H1 (cell line): Measurements from ENCODE around the gene P2RY1. TPM values are rescaled to one million over a fixed set of nuclear protein-coding genes. Genes with fewer than 3 reads are reported as not detected.

ENCODE experiments used
- CTCF ChIA-PET: fragments of 300-600 bp; sonication (Branson Sonifier 250); formaldehyde crosslinking; loops from one replicate; lab custom pipeline; 2021; ENCODE audit not compliant: partially characterized antibody; lab: Charles Lee
- POLR2A ChIA-PET: fragments of 300-600 bp; sonication (Branson Sonifier 250); formaldehyde crosslinking; loops from one replicate; lab custom pipeline; 2021; ENCODE audit warnings: inconsistent platforms; ENCODE audit not compliant: partially characterized antibody; lab: Charles Lee
- DNase-seq, 2 experiments: peaks; one replicate each; pipeline versions ENCODE4 v3.0.0 to v3.0.0-alpha.2; 2010 to 2022; ENCODE audit warnings: low spot score in 2 of 2, low read depth in 1 of 2, mixed read lengths in 1 of 2
- FAIRE-seq: peaks from 2 replicates; lab custom pipeline; 2011; peaks lifted over from hg19 to GRCh38; lab: Jason Lieb, UNC
- H2AFZ ChIP-seq: 2 replicates; pipeline ENCODE4 v1.8.1; 2012; ENCODE audit warnings: low read length, inconsistent platforms
- H2AK5ac ChIP-seq: 2 replicates; pipeline ENCODE4 v1.6.1; 2013; ENCODE audit warnings: low read depth, low read length
- H2BK120ac ChIP-seq: replicated peaks from 2 replicates; pipeline ENCODE3; 2013; ENCODE audit warnings: low read depth, low read length, inconsistent platforms
- H2BK12ac ChIP-seq: 2 replicates; pipeline ENCODE4 v1.6.1; 2013; ENCODE audit warnings: low read depth, low read length
- H2BK15ac ChIP-seq: 2 replicates; pipeline ENCODE4 v1.6.1; 2013; ENCODE audit warnings: low read length
- H2BK20ac ChIP-seq: 2 replicates; pipeline ENCODE4 v1.6.1; 2013; ENCODE audit warnings: low read length
- H2BK5ac ChIP-seq: 2 replicates; pipeline ENCODE4 v1.6.1; 2013; ENCODE audit warnings: low read depth, low read length
- H3K14ac ChIP-seq: 2 replicates; pipeline ENCODE4 v1.6.1; 2013; ENCODE audit warnings: inconsistent platforms; ENCODE audit not compliant: insufficient read length
- H3K18ac ChIP-seq: 2 replicates; pipeline ENCODE4 v1.6.1; 2013; ENCODE audit warnings: low read length; ENCODE audit errors: extremely low read depth
- H3K23ac ChIP-seq: 2 replicates; pipeline ENCODE4 v1.6.1; 2013; ENCODE audit warnings: inconsistent platforms; ENCODE audit not compliant: insufficient read length
- H3K23me2 ChIP-seq: 2 replicates; pipeline ENCODE4 v1.6.1; 2013; ENCODE audit warnings: low read depth, low read length
- H3K27ac ChIP-seq: 2 replicates; pipeline ENCODE4 v1.6.1; 2011; ENCODE audit warnings: low read depth, low read length, inconsistent platforms
- H3K27me3 ChIP-seq, 4 experiments: replicated peaks in 1 of 4; 1 replicate in 1 of 4; 2 replicates in 3 of 4; pipeline versions ENCODE4 v1.6.1 to v1.8.1; 2011 to 2013; ENCODE audit warnings: low read length in 3 of 4, mild to moderate bottlenecking in 3 of 4, inconsistent platforms in 2 of 4, mixed read lengths in 2 of 4, moderate library complexity in 1 of 4; ENCODE audit not compliant: control insufficient read depth in 3 of 4, insufficient read depth in 3 of 4; ENCODE audit errors: extremely low read depth in 1 of 4
- H3K36me3 ChIP-seq, 4 experiments: 2 replicates each; pipeline versions ENCODE4 v1.6.1 to v1.8.1; 2011 to 2013; ENCODE audit warnings: mild to moderate bottlenecking in 4 of 4, low read length in 3 of 4, moderate library complexity in 2 of 4, control low read depth in 1 of 4, inconsistent platforms in 1 of 4; ENCODE audit not compliant: insufficient read depth in 4 of 4, control insufficient read depth in 2 of 4
- H3K4ac ChIP-seq: replicated peaks from 2 replicates; pipeline ENCODE3; 2013; ENCODE audit warnings: low read length, low read depth, mixed read lengths, inconsistent platforms; ENCODE audit not compliant: insufficient read length
- H3K4me1 ChIP-seq, 4 experiments: replicated peaks in 1 of 4; 1 replicate in 1 of 4; 2 replicates in 3 of 4; pipeline versions ENCODE4 v1.6.1 to v1.8.1; 2011 to 2013; ENCODE audit warnings: low read length in 3 of 4, inconsistent platforms in 2 of 4, mixed read lengths in 1 of 4; ENCODE audit not compliant: insufficient read depth in 4 of 4, control insufficient read depth in 3 of 4
- H3K4me2 ChIP-seq, 2 experiments: 2 replicates each; pipeline versions ENCODE4 v1.6.1 to v1.8.1; 2011 to 2013; ENCODE audit warnings: low read depth in 2 of 2, low read length in 2 of 2, control low read depth in 1 of 2, inconsistent platforms in 1 of 2, mild to moderate bottlenecking in 1 of 2; ENCODE audit not compliant: insufficient read depth in 1 of 2
- H3K4me3 ChIP-seq, 4 experiments: fragments of 200-600, 300-600 bp in 1 of 4; sonication (generic), shearing (Covaris generic), sonication (Bioruptor Twin) in 1 of 4; 2 replicates each; pipeline versions ENCODE4 v1.5.1 to v1.8.1; 2011 to 2016; ENCODE audit warnings: low read length in 4 of 4, low read depth in 3 of 4, control low read depth in 2 of 4, inconsistent platforms in 2 of 4, mild to moderate bottlenecking in 2 of 4, mixed read lengths in 1 of 4, moderate library complexity in 1 of 4; ENCODE audit not compliant: insufficient read depth in 2 of 4; ENCODE audit errors: extremely low read depth in 1 of 4
- H3K56ac ChIP-seq: replicated peaks from 2 replicates; pipeline ENCODE3; 2013; ENCODE audit warnings: low read depth, mild to moderate bottlenecking, mixed read lengths, low read length, inconsistent platforms; ENCODE audit not compliant: insufficient read length
- H3K79me1 ChIP-seq: 2 replicates; pipeline ENCODE4 v1.6.1; 2013; ENCODE audit warnings: low read depth, low read length, control low read depth
- H3K79me2 ChIP-seq, 2 experiments: 2 replicates each; pipeline versions ENCODE4 v1.6.1 to v1.8.1; 2012 to 2013; ENCODE audit warnings: low read length in 2 of 2, mild to moderate bottlenecking in 2 of 2, inconsistent platforms in 1 of 2; ENCODE audit not compliant: insufficient read depth in 2 of 2, control insufficient read depth in 1 of 2
- H3K9ac ChIP-seq, 4 experiments: replicated peaks in 1 of 4; 1 replicate in 1 of 4; 2 replicates in 3 of 4; pipeline versions ENCODE4 v1.6.1 to v1.8.1; 2011 to 2013; ENCODE audit warnings: low read depth in 3 of 4, low read length in 3 of 4, control low read depth in 2 of 4, mild to moderate bottlenecking in 2 of 4, moderate library complexity in 2 of 4, inconsistent platforms in 1 of 4; ENCODE audit errors: extremely low read depth in 1 of 4
- H3K9me3 ChIP-seq, 2 experiments: 2 replicates each; pipeline versions ENCODE4 v1.6.1 to v1.8.1; 2012 to 2013; ENCODE audit warnings: mild to moderate bottlenecking in 2 of 2, moderate library complexity in 2 of 2, control low read depth in 1 of 2, inconsistent platforms in 1 of 2, low read depth in 1 of 2, low read length in 1 of 2, mixed read lengths in 1 of 2; ENCODE audit not compliant: insufficient read depth in 2 of 2
- H4K20me1 ChIP-seq, 2 experiments: replicated peaks in 1 of 2; 2 replicates each; pipeline versions ENCODE3 to v1.8.1; 2011 to 2013; ENCODE audit warnings: inconsistent platforms in 2 of 2, low read length in 2 of 2, mild to moderate bottlenecking in 1 of 2; ENCODE audit not compliant: insufficient read depth in 2 of 2, control insufficient read depth in 1 of 2
- H4K5ac ChIP-seq: 2 replicates; pipeline ENCODE4 v1.6.1; 2013; ENCODE audit warnings: low read length, low read depth, mixed read lengths, inconsistent platforms; ENCODE audit not compliant: insufficient read length
- H4K8ac ChIP-seq: 2 replicates; pipeline ENCODE4 v1.8.0; 2013; ENCODE audit warnings: mild to moderate bottlenecking, moderate library complexity, low read length, inconsistent platforms; ENCODE audit not compliant: insufficient read depth; ENCODE audit errors: extremely low read depth
- H4K91ac ChIP-seq: replicated peaks from 2 replicates; pipeline ENCODE3; 2013; ENCODE audit warnings: low read length, mixed read lengths, inconsistent platforms; ENCODE audit not compliant: insufficient read length
- CBX5 ChIP-seq: fragments of 300-800, 300-1000 bp; sonication (generic); IDR thresholded peaks from 2 replicates; pipeline ENCODE4 v1.7.1; 2016; ENCODE audit warnings: antibody characterized with exemption, low read length, low read depth
- CBX8 ChIP-seq: fragments of 300-800, 300-1000 bp; sonication (generic); IDR thresholded peaks from 2 replicates; pipeline ENCODE4 v1.7.1; 2016; ENCODE audit warnings: low read depth, low read length, borderline replicate concordance
- HDAC6 ChIP-seq: IDR thresholded peaks from one replicate; pipeline ENCODE4 v1.7.1; 2012; ENCODE audit warnings: low read depth, mild to moderate bottlenecking, inconsistent platforms, low read length, moderate library complexity
- NANOG ChIP-seq: IDR thresholded peaks from 2 replicates; pipeline ENCODE4 v1.6.1; 2011; ENCODE audit warnings: low read length, low read depth, mild to moderate bottlenecking, inconsistent platforms; ENCODE audit not compliant: insufficient read depth, poor library complexity, severe bottlenecking
- RNF2 ChIP-seq: fragments of 200-900, 300-1000 bp; sonication (generic); IDR thresholded peaks from 2 replicates; pipeline ENCODE4 v1.7.1; 2016; ENCODE audit warnings: borderline replicate concordance, low read depth, mild to moderate bottlenecking, antibody characterized with exemption, low read length; ENCODE audit not compliant: poor library complexity, severe bottlenecking; ENCODE audit errors: missing control alignments
- SIRT6 ChIP-seq: IDR thresholded peaks from one replicate; pipeline ENCODE4 v1.7.1; 2012; ENCODE audit warnings: low read length, inconsistent platforms
- SP2 ChIP-seq: IDR thresholded peaks from 2 replicates; pipeline ENCODE4 v1.6.1; 2012; ENCODE audit warnings: mild to moderate bottlenecking, low read length, inconsistent platforms
- TBP ChIP-seq: IDR thresholded peaks from 2 replicates; pipeline ENCODE4 v1.6.1; 2011; ENCODE audit warnings: low read depth, low read length, improper control_type of control experiment
- TCF12 ChIP-seq: IDR thresholded peaks from 2 replicates; pipeline ENCODE4 v1.6.1; 2011; ENCODE audit warnings: low read depth, mild to moderate bottlenecking, low read length
- WGBS, 2 experiments: shearing (Covaris generic) in 1 of 2; methylation state at CpG; one replicate each; pipeline versions ENCODE4 v1.1.6 to v1.1.7; 2013 to 2015; ENCODE audit warnings: low lambda C conversion rate in 2 of 2, mixed read lengths in 2 of 2, inconsistent platforms in 1 of 2, low coverage in 1 of 2, missing lambda C conversion rate in 1 of 2; ENCODE audit not compliant: insufficient replicate concordance in 2 of 2, insufficient coverage in 1 of 2, insufficient read length in 1 of 2; ENCODE audit errors: extremely low coverage in 1 of 2, missing lambda C conversion rate in 1 of 2; 5-methylcytosine and 5-hydroxymethylcytosine counted together
- polyA plus RNA-seq, 7 experiments: library from polyadenylated mRNA; depleted of rRNA in 3 of 7; stranded (reverse) in 5 of 7; unstranded in 2 of 7; fragments of >200 nt in 5 of 7; fragments of 200-250 nt in 2 of 7; gene quantifications; 1 replicate in 5 of 7; 2 replicates in 1 of 7; 4 replicates in 1 of 7; pipeline versions ENCODE4 v1.2.1 to v1.2.3, GENCODE V29; 2011 to 2013; ENCODE audit warnings: missing spikeins in 2 of 7, mixed read lengths in 2 of 7
- total RNA-seq: library from RNA; stranded (reverse); fragmentation: NEBNext Ultra II Directional; extraction: Animal tissue kit (Norgen Biotek cat#: 25700); gene quantifications from 2 replicates; pipeline ENCODE4 v1.2.1, GENCODE V29; 2021
- TF ChIP-seq, protein P1 (sequence below): IDR thresholded peaks from 2 replicates; pipeline ENCODE4 v1.6.1; 2011; ENCODE audit warnings: low read length, improper control_type of control experiment
- TF ChIP-seq, protein P2 (sequence below): IDR thresholded peaks from 2 replicates; pipeline ENCODE4 v1.6.1; 2012; ENCODE audit warnings: inconsistent platforms

Gene P2RY1
- total and polyA plus RNA-seq, 2 of the 8 experiments (the other 6 are each of a cell fraction or from before 2014, with no cell fraction given): 6.5 to 28.3 TPM

DNA sequence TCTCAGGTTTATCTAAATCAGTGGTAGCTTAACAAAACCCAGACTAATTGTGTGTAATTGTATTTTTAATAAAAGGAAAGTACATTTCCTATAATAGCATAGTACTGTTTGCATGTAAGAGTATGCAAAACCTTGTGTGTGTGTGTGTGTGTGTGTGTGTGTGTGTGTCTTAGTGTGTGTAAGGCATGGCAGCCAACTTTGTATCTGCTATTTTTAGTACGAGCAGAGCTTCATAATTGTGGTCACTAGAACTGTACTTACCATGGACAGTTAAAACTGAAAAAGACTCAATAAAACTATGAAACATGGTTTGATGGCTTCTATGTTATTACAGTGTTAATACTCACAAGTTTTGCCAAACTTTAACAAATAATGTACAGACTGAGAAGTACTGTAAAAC lies 6.2 kb downstream of the P2RY1 start:
- H3K23ac ChIP-seq: no peak overlapping the region
- no peak overlapping the region for H4K5ac ChIP-seq
- no peak overlapping the region for H2AK5ac ChIP-seq
- no peak overlapping the region for H4K91ac ChIP-seq
- no peak overlapping the region for H3K4ac ChIP-seq
- H3K56ac ChIP-seq: no peak overlapping the region
- H3K14ac ChIP-seq: no peak overlapping the region
- no peak overlapping the region for H3K4me2 ChIP-seq
- H3K79me1 ChIP-seq: no peaks in the 10 kb centered on the region
- no peak overlapping the region for H3K27ac ChIP-seq
- H3K4me1 ChIP-seq: peaks cover 0 to 2% (median 0%) of the 10 kb centered on the region in 4 experiments; a peak in 2 of 7 replicates
- peaks cover 0 to 5% (median 3%) of the 10 kb centered on the region in 4 experiments; a peak in 5 of 7 replicates for H3K27me3 ChIP-seq
- peaks cover 0 to 6% of the 10 kb centered on the region in 2 experiments for H4K20me1 ChIP-seq
- CTCF ChIA-PET: interaction anchor here (0.6 kb wide), 2 partner anchors 354 to 525 kb away, joined by 3 read pairs; no protein-coding TSS in a partner anchor
- H2BK20ac ChIP-seq: no peak overlapping the region
- no peak overlapping the region for H2BK120ac ChIP-seq
- no peak overlapping the region for H3K9ac ChIP-seq
- DNase-seq (no peak), FAIRE-seq (no peak)
- H3K18ac ChIP-seq: no peak overlapping the region
- POLR2A ChIA-PET: no interaction called here
- H3K79me2 ChIP-seq: peaks cover 0 to 40% of the 10 kb centered on the region in 2 experiments; a peak in 3 of 4 replicates
- no peak overlapping the region for H2BK5ac ChIP-seq
- H2AFZ ChIP-seq: no peak overlapping the region
- WGBS, 2 experiments: 100% methylated on average over 1 of the region's 1 CpG; no CpG with 5 or more reads in 1 of the 2 experiments
- no peak overlapping the region for H3K4me3 ChIP-seq
- no peak overlapping the region for H2BK12ac ChIP-seq
- no peaks in the 10 kb centered on the region for H3K9me3 ChIP-seq
- H4K8ac ChIP-seq: no peak overlapping the region
- H3K36me3 ChIP-seq: no peaks in the 10 kb centered on the region
- H3K23me2 ChIP-seq: peaks cover 3% of the 10 kb centered on the region; the same call in 1 of the 2 replicates
- H2BK15ac ChIP-seq: no peak overlapping the region
- TF ChIP-seq, protein P1, sequence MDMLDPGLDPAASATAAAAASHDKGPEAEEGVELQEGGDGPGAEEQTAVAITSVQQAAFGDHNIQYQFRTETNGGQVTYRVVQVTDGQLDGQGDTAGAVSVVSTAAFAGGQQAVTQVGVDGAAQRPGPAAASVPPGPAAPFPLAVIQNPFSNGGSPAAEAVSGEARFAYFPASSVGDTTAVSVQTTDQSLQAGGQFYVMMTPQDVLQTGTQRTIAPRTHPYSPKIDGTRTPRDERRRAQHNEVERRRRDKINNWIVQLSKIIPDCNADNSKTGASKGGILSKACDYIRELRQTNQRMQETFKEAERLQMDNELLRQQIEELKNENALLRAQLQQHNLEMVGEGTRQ: no peak
- TF ChIP-seq HDAC6 (no peak), TBP (no peak), NANOG (no peak), RNF2 (no peak), CBX5 (no peak), TCF12 (no peak), SP2 (no peak), SIRT6 (no peak), CBX8 (no peak)
- TF ChIP-seq, protein P2, sequence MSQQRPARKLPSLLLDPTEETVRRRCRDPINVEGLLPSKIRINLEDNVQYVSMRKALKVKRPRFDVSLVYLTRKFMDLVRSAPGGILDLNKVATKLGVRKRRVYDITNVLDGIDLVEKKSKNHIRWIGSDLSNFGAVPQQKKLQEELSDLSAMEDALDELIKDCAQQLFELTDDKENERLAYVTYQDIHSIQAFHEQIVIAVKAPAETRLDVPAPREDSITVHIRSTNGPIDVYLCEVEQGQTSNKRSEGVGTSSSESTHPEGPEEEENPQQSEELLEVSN: no peak
